ENCODE measurements around the gene OR5L1.

- TF ChIP-seq CTCF (IDR thresholded peaks at IDR 0.05; ENCODE audit: insufficient read depth, low read length) (no peak), POLR2AphosphoS5 (IDR thresholded peaks at IDR 0.05; ENCODE audit: low read depth) (no peak), REST (IDR thresholded peaks at IDR 0.05; ENCODE audit: insufficient replicate concordance, low read depth) (no peak), GABPA (IDR thresholded peaks at IDR 0.05; ENCODE audit: low read depth) (no peak), SPI1 (IDR thresholded peaks at IDR 0.05; ENCODE audit: borderline replicate concordance, low read depth) (no peak)
Measured at GRCh38 chr11:55852141-55852540, 41.0 kb downstream of the OR5L1 start.

Data from HL-60 (cell line).